NCI-H1105 treated with DMSO at 0.1 percent for 48 hours (cell line): Measurements from ENCODE around the gene CDC25B.

Experiments
- DNase-seq: peaks from one replicate; lab custom pipeline; 2025; lab: John Stamatoyannopoulos, UW

The CDC25B gene

DNA sequence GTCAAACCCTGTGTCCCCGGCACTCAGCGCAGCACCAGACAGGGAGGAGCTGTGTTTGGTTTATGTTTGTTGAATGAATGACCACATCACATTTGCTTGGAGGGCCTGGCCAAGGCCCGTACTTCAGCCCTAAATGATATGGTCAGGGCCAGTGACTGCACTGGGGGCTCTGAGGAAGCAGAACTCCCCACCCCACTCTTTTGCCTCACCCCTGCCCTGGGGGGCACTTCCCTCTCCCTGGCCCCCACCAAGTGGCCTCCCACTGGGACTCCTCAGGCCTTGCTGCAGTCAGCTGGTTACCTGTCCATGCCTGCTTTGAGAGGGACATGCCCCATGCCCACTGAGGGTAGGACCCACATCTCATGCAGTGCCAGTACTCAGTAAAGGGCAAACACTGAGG lies 31.5 kb upstream of the CDC25B start:
- no peak for DNase-seq

DNA sequence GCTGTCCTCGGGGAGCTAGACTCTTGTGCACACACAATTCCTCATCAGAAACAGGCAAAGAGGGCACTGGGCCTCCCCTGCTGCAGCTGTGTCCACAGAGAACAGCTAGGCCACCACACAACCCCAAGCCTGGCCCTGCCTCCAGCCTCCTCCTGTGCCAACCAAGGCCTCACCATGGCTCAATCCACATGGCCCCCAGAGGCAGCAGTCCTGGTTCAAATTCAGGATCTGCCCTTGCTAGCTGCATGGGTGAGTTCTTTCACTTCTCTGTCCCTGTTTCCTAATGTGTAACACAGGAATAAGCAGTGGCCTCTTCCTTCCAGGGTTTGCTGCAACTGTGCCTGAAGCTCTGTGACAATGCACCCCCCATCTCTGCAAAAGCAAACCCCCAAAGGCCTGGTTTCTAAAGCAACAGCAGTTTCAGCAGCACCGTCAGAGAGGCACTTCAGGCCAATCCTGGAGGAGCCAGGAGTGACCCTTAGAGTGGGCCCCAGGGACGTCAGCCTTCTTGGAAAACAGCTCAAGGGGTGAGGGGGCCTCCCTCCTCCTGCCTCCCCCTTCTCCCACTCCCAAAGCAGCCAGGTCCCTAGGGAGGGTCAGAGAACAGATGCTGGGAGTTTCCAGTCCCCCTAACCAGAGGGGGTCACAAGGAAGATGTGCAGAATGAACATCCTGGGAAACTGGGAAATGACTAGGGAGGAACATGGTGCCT lies 30.8 kb upstream of the CDC25B start:
- DNase-seq, result no peak

- no peak for DNase-seq
Observed at GRCh38 chr20:3766422-3767109, 29.5 kb upstream of the CDC25B start.

DNA sequence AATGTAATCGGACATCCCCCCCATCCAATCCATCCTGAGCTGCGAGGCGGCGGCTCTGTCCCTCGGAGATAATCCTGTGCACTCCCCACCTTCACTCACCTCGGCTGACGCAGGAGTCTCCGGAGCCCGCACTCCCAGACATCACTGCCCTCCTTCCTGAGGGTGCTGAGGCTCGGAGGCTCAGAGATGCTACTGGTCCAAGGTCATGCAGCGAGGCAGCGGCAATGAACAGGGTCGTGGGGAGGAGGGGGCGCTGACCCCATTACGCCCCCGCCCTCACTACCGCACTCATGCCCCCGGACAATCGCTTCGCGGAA lies 29.0 kb upstream of the CDC25B start:
- peak; percentile 4 for DNase-seq

DNA sequence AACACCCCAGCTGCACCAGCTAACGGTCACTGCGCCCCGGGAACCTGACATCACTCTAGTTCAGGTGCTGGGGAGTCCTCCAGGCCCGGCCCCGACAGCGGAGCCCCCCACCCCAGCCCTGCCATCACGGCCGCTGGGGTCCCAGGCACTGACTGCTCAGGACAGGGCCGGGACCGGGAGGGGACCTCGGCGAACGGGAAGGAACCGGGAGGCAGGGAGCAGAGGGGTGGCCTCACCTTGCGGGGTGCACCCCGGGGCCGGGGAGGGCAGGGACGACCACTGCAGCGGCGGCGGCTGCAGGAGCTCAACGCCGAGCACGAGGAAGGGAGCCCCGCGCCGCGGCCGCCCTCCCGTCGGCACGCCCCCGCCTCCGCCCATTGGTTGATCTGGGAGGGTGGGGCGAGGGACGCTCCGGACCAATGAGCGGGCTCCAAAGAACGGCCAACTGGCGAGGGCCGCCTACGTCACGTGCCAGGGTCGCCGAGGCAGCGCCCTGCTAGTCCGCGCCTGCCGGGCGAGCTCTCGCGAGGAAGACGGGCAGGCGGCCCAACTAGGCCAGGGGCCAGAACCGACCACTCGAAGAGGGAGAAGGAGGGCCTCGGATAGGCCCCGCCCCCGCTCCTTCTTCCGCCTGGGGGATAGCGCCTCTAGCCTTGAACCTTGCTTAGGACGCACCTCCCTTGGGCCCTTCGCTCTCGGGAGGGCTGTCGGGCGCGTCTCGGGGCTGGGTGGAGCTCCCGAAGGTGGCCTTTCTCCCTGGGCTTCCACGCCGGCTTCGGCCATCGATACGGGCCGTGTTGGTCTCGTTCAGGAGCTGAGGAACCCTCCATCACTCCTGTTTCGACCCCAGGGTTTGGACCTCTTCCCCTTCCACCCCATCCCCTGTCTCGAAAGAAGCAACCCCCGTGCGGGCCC lies 28.4 kb upstream of the CDC25B start, which contains the start of gene ADISSP:
TSS of gene ADISSP (minus strand) at position 327 of the 915 bp plus-strand sequence. CDS start 7,653 bp downstream, outside the sequence.
- DNase-seq, result peak; percentile 98

DNA sequence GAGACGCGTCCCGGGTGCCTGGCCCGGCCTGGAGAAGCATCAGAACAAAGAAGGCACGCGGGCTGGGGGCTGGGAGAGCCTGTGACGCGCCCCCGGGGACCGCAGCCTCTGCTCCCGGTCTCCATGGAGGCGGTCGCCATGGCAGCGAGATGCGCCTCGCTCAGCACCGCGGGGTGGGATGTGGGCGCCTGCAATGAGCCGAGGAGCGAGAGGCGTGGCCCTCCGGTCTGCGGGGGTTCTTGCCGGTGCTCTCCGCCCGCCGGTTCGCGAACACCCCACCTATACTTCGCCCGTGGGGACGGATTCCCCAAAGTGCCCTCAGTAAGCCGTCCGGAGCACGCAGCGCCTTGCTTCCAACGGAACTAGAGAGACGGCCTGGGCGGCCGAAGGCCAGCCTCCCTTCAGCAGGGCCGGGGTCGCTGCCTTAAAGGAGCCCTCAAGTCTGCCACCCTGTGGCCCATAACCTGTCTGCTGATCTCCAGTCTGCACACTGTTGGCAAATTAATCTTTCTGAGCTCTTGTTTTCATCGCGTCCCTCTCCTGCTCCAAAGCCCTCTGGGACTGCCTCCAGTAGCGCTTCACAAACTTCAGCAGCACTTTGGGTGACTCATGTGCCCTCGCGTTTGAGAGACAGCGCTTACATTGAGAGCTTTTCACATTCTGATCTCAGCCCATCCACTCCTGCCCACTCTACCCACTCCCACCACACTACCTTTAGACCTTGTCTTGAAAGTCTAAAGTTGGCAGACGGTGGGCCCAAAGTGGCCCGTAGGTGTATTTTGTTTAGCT lies 27.6 kb upstream of the CDC25B start:
- peak; percentile 83 for DNase-seq

DNA sequence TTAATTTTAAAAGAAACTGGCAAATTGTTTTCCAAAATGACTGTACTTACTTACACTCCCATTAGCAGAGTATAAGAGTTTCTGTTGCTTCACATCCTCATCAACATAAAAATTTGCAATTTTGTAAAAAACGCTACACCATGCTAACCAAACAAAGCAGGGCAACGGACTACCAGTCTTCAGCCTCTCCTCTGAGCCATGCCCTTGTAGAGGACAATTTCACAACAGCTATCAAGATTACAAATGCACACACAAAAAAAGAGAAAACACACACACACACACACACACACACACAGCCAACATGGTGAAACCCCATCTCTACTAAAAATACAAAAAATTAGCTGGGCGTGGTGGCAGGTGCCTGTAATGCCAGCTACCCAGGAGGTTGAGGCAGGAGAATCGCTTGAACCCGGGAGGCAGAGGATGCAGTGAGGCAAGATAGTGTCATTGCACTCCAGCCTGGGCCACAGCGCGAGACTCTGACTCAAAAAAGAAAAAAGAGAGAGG lies 24.5 kb upstream of the CDC25B start:
- no peak for DNase-seq

DNA sequence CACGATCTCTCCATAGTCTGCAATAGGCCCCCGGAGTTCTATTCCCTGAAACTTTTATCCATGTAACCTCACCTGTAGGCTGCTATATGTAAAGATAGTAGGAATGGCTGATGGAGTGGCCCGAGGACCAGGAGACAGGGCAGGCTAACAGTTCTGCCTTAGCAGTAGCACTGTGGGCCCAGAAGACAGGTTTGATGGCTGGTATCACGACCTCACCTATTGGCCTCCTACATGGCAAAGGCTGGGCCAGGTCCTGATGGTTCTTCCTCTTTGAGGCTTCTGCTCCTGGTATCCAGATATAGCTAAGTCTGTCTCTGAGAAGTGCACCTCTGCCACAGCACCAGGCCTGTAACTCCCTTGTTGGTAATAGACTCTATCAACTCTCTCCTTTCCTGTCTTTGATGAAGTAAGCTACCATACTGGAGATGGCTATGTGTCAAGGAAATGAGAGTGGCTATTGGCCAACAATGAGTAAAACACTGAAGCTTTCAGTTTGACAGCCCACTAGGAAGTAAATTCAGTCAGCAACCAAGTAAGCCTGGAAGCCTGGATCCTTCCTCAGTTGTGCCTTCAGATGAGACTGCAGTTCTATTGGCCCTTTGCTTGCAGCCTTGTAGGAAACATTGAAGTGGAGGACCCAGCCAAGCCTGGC lies 20.5 kb upstream of the CDC25B start:
- DNase-seq, result no peak

DNA sequence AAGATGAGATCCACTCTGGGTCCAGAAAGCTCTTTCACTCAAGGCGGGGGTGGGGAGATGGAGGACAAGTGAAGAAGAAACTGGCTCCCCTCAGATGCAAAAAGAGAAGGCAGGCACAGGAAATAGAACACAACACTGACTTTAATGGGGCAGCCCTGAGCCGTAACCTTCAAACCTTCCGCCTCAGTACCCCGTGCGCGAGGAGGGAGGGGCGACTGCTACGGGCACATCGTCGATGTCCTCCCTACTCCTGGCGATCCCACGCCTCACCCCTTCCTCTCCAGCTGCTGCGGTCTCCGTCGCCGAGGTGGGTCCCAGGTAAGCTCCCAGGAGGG lies 18.8 kb upstream of the CDC25B start:
- no peak for DNase-seq

- DNase-seq, result peak; percentile 40
Observed at GRCh38 chr20:3777716-3778629, 18.1 kb upstream of the CDC25B start.

DNA sequence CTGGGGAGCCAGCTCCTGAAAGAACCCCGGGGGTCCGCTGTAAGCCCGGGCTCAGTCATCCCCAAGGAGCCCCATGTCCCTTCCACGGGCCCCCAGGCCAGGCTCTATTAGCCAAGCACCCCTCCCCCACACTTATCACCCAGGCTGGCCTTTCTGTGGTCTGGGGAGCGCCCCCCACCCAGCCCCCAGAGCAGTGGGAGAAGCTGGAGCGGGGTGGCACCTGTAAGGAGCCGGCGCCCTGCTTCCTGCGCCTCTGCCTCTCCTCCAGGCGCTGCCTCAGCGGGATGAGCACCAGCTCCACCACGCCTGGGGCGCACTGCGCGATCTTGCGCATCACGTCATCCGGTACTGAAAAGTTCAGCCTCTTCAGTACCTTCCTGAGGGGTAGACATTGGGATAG lies 17.1 kb upstream of the CDC25B start:
- no peak for DNase-seq

GRCh38 chr20:3781153-3781910 lies 14.8 kb upstream of the CDC25B start, which contains the start of gene SPEF1:
SPEF1 (minus strand) TSS chr20:3781448; CDS start chr20:3781287, 161 bp downstream.
- DNase-seq, result peak; percentile 94

DNA sequence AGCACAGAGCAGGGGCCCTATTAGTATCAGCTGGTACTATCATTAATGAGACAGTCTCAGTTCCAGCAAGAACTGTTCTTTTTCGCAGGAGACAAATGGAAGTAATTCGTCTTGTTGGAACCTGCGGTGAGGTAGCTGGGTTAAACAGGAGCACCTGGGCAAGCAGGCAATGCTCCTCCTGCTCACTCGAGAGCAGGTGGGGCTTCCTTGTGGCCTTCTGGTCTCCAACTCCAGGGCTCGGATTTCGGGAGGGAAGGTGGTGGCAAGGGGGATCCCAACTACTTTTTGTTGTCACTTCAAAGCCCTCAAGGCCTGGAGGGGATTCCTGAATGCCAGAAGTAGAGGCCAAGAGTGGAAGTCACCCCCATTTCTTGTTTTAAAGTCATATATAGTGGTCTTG lies 13.5 kb upstream of the CDC25B start:
- no peak for DNase-seq

DNA sequence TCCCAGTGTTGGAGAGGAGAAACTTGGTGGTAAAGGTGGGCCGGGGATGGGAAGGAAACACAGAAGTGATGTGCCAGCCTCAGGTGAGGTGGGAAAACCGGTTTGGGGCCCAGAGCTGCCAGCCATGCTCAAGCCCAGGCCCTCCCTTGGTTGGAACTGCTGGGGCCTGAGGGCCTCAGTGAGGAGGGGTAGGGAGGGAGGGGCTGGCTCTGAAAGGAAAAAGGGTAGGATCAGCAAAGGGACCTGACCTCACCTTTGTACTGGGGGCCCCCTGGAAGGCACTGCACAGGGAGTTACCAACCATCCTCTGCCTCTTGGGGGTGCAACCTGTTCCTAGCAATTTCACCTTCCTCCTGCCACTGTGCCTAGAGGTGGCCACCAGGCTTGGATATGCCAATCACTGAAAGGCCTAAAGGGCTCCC lies 13.0 kb upstream of the CDC25B start:
- no peak for DNase-seq

- DNase-seq, result no peak
Observed at GRCh38 chr20:3783511-3784195, 12.5 kb upstream of the CDC25B start.

GRCh38 chr20:3784216-3784853 lies 11.8 kb upstream of the CDC25B start:
- DNase-seq, result no peak

- DNase-seq, result no peak
Observed at GRCh38 chr20:3784863-3785239, 11.3 kb upstream of the CDC25B start.
